Gastroesophageal sphincter (tissue), 3 donors: ENCODE data around the gene GTF3C1.

Source experiments
- POLR2A ChIP-seq, 2 donors: fragments of 450-650 bp; IDR thresholded peaks; one replicate each; pipeline ENCODE4 v1.6.1; 2017; ENCODE audit warnings: antibody characterized with exemption in 2 of 2, mild to moderate bottlenecking in 2 of 2, moderate library complexity in 1 of 2
- TF ChIP-seq, protein P1 (sequence below), 4 experiments: fragments of 200-600 bp in 2 of 4; fragments of 450-650 bp in 2 of 4; sonication (generic) in 1 of 4; IDR thresholded peaks; one replicate each; pipeline ENCODE4 v1.5.1; 2017 to 2019; ENCODE audit warnings: antibody characterized with exemption in 4 of 4, mild to moderate bottlenecking in 2 of 4, moderate library complexity in 2 of 4

GRCh38 chr16:27511657-27512448, 37.9 kb downstream of the GTF3C1 start:
- TF ChIP-seq POLR2A (IDR thresholded peaks at IDR 0.05) = no peak
- TF ChIP-seq, protein P1, sequence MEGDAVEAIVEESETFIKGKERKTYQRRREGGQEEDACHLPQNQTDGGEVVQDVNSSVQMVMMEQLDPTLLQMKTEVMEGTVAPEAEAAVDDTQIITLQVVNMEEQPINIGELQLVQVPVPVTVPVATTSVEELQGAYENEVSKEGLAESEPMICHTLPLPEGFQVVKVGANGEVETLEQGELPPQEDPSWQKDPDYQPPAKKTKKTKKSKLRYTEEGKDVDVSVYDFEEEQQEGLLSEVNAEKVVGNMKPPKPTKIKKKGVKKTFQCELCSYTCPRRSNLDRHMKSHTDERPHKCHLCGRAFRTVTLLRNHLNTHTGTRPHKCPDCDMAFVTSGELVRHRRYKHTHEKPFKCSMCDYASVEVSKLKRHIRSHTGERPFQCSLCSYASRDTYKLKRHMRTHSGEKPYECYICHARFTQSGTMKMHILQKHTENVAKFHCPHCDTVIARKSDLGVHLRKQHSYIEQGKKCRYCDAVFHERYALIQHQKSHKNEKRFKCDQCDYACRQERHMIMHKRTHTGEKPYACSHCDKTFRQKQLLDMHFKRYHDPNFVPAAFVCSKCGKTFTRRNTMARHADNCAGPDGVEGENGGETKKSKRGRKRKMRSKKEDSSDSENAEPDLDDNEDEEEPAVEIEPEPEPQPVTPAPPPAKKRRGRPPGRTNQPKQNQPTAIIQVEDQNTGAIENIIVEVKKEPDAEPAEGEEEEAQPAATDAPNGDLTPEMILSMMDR (IDR thresholded peaks at IDR 0.05) = no peak
